Kidney tubule cell (primary cell): ENCODE measurements around the gene DYNC1H1.

Experiments
- DNase-seq: peaks from one replicate; pipeline ENCODE4 v3.0.0-alpha.2; 2018; ENCODE audit warnings: low spot score

The DYNC1H1 gene

GRCh38 chr14:102000902-102001301 lies 36.5 kb downstream of the DYNC1H1 start:
- no peak for DNase-seq

DNA sequence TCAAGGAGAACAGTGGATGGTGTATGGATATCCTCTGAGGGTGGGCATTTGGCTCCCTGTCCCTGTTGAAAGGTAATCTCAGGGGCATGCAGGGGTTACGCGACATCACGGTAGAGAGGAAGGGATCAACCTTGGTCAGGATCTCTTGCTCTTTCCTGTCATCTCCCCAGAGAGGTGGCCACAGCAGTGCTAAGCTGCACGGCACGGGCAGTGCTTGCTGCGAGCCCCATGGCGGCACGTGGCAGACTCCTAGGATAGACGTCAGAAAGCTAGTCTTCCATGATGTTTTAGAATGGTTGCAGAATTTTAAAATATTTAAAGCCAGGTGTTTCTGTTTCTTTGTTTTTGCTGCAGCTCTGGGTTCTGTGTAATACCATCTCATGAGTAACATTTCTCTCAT lies 41.0 kb downstream of the DYNC1H1 start:
- DNase-seq, result no peak

DNA sequence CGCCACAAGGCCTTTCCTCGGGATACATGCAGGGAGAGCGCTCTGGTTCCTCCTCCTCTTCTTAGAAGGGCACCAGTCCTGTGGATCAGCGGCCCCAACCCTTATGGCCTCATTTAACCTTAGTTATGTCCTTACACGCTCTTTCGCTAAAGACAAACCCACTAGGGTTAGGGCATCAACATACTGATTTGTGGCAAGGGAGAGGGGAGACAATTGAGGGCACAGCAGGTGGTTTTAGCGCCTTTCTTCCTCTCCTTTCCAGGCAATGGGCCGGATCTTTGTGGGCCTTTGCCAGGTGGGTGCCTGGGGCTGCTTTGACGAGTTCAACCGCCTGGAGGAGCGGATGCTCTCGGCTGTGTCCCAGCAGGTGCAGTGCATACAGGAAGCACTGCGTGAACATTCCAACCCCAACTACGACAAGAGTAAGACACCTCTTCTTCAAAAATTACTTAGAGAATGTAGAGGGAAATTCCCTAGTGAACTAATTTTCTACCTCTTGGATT lies 43.6 kb downstream of the DYNC1H1 start:
- DNase-seq, result no peak

GRCh38 chr14:102008891-102009290 lies 44.5 kb downstream of the DYNC1H1 start:
- DNase-seq, result no peak

DNA sequence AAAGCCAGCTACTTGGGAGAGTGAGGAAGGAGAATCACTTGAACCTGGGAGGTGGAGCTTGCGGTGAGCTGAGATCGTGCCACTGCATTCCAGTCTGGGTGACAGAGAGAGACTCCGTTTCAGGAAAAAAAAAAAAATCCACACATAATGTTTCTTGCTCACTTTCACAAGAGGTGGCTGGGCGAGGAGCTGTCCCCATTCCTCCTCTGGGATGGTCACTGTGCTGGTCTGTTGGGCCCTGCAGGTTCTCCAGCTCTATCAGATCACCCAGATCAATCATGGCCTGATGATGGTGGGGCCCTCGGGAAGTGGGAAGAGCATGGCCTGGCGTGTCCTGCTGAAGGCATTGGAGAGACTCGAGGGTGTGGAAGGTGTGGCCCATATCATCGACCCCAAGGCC lies 47.3 kb downstream of the DYNC1H1 start:
- DNase-seq, result no peak

DNA sequence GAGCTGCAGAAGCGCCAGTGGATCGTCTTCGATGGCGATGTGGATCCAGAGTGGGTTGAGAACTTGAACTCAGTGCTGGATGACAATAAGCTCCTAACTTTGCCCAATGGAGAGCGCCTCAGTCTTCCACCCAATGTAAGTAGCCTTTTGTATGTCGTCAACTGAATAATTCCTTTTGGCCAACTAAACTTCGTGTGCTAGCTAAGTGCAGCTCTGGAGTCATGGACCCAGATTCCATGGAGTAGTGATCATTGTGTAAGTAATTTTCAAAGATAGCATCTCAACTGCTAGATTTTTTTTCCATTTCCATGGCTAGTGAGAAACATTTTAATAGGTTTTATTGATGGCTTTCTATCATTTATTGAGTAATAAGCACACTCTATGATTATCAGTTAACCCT lies 48.0 kb downstream of the DYNC1H1 start:
- no peak for DNase-seq

DNA sequence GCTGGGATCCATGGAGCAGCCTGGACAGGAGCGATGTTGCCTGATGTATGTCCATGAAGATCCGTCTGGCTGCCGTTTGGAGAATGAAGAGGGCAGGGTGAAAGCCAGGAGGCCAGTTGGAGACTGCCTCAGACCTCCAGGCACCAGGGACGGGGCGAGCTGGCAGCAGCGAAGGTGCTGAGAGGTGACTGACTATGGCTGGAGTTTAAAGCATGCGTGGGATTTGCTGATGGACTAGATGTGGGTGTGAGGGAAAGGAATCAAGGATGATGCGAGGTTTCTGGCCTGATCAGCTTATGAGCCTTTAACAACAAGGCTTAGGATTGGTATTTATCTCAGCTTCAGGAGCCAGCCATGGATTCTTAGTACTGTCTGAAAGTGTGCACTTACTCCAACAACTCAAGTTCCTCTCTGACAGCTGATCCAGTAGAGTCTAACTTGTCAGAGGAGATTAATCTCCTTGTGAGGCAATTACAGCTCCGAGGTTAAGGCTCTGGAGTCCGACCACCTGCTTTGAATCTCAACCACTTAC lies 49.4 kb downstream of the DYNC1H1 start:
- DNase-seq, result no peak

GRCh38 chr14:102015045-102015685 lies 50.8 kb downstream of the DYNC1H1 start:
- DNase-seq, result no peak

- no peak for DNase-seq
Measured at GRCh38 chr14:102015771-102016170, 51.4 kb downstream of the DYNC1H1 start.

GRCh38 chr14:102016420-102017090 lies 52.2 kb downstream of the DYNC1H1 start:
- no peak for DNase-seq

DNA sequence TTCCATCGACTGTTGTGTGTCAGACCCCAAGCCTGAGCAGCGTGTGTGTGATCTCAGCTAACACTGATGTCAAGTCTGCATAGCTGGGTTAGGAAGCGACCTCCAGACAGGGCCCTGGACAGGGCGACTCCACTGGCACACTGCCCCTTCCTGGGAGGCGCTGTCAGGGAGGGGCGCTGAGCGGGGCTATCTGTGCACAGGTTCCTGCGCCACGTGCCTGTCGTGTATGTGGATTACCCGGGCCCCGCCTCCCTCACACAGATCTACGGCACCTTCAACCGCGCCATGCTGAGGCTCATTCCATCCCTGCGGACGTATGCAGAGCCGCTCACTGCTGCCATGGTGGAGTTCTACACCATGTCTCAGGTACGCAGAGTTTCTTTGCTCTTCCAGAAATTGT lies 53.9 kb downstream of the DYNC1H1 start:
- DNase-seq, result no peak

DNA sequence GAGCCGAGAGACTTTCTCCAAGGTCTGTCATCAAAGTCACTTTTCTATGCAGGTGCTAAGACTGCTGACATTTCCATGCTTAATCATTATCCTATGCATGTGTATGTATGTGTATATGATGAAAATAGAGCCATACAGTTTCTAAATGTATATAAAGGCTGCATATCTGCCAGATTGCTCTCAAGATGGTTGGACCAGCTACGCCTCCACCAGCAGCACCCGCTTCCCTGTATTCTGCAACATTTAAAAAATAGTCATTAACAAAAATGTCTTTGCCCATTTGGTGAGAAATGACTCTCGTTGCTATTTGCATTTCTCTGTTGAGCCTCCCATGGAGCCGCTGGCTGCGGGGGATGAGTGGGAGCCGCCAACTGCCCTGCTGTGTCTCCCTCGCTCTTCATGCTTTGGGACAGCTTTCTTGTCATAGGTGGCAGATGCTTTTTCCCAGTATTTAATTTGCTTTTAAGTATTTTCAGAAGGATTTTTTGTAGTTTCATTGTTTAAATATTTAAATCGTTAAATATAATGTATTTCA lies 54.7 kb downstream of the DYNC1H1 start:
- DNase-seq, result no peak

- peak; percentile 91 for DNase-seq
Measured at GRCh38 chr14:102020058-102020971, 55.9 kb downstream of the DYNC1H1 start.

GRCh38 chr14:102026934-102027333 lies 62.6 kb downstream of the DYNC1H1 start:
- DNase-seq, result no peak

GRCh38 chr14:102027951-102028350 lies 63.6 kb downstream of the DYNC1H1 start:
- DNase-seq, result no peak

DNA sequence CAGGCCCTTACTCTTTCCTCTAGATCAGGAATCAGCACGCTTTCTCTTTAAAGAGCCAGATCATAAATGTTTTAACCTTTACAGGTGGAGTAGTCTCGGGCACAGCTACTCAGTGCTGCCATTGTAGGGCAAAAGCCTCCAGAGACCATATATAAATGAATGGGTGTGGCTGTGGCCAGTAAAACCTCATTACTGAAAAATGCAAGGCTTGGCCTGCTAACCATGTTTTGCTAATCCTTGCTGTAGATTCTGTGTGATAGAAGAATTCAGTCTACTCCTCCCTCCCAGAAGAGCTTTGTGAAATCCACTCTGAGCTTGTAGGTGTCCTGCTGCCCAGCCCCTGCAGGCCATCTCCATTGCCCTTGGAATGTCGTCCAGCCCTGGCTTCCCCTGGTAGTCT lies 64.4 kb downstream of the DYNC1H1 start:
- DNase-seq, result peak; percentile 7

GRCh38 chr14:102029956-102030355 lies 65.6 kb downstream of the DYNC1H1 start:
- no peak for DNase-seq

DNA sequence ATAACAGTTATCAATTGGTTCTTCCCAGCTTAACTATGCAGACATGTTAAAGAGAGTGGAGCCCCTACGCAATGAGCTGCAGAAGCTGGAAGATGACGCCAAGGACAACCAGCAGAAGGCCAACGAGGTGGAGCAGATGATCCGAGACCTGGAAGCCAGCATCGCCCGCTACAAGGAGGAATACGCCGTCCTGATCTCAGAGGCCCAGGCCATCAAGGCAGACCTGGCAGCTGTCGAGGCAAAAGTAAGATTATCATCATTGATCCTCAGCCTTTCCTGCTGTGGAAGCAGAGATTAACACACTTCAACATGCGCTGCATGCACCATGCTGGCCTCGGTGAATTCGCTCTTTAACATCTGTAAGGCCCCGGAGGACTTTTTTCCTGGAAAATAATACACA lies 68.9 kb downstream of the DYNC1H1 start:
- DNase-seq, result no peak

- peak; percentile 25 for DNase-seq
Measured at GRCh38 chr14:102034301-102034700, 69.9 kb downstream of the DYNC1H1 start.

DNA sequence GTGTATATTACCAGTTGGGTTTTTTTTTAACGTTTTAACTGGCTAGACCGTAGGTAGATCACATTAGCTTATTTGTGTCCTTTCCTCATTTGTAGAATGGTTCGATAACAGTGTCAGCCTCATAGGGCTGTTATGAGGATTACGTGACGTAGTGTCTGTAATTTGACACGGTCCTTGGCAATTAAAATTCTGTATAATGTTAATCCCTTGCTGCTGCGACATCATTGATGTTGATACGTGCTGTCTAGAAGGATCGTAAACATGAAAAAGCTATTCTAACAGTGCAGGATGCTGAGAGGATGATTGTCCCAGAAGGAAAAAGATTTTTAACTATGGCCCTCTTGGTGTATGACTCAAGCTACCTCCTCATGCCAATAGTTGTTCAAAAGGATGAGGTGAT lies 71.5 kb downstream of the DYNC1H1 start:
- DNase-seq, result no peak

GRCh38 chr14:102037686-102038085 lies 73.3 kb downstream of the DYNC1H1 start:
- no peak for DNase-seq

- DNase-seq, result no peak
Measured at GRCh38 chr14:102039157-102039556, 74.8 kb downstream of the DYNC1H1 start.
